ENCODE data around the gene ADAM33. TPM values are rescaled to one million over a fixed set of nuclear protein-coding genes. Genes with fewer than 3 reads are reported as not detected.

ADAM33 gene
- polyA plus RNA-seq, 3 donors, result not detected

DNA sequence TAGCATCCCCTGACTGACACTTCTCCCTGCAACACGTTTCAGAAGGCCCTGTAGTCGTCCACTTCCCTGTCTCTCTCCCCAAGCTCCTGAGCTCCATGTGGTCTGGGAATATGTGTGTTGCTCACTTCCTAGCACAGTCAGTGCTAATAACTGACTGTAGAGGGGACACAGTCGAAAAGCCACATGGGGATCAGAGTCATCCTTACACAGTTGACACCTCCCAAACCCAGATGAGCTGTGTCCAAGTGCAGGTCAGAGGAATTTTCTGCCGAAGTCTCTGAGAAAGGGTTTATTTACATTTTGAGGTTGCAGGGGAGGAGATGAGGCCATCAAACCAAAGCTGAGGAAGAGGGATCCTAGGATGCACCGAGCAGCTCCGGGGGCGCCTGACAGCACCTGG, 3.5 kb upstream of the ADAM33 start:
- intact Hi-C loops (cut with micrococcal nuclease), result no loop called here
- peaks cover 0 to 8% (median 3%) of the 10 kb centered on the region in 7 donors for H3K9me3 Mint-ChIP-seq
- H3K27me3 Mint-ChIP-seq (ENCODE audit: low read depth in 3 of 3), result peaks cover 45 to 61% (median 46%) of the 10 kb centered on the region in 3 donors
- Histone ChIP-seq H3K27me3 (ENCODE audit: control insufficient read depth in 2 of 2, insufficient read depth in 2 of 2, low read length in 2 of 2) (peaks cover 14 to 49% of the 10 kb centered on the region in 2 donors), H3K9me3 (replicated peaks in 1 of 2; ENCODE audit: control insufficient read depth in 1 of 2, insufficient read depth in 1 of 2, low read length in 2 of 2) (no peaks in the 10 kb centered on the region), H3K4me3 (replicated peaks in 1 of 3; ENCODE audit: low read depth in 2 of 3, low read length in 3 of 3) (no peak overlapping the region), H3K27ac (ENCODE audit: low read depth in 1 of 2, low read length in 2 of 2) (no peak overlapping the region), H3K4me1 (ENCODE audit: control insufficient read depth in 1 of 2, insufficient read depth in 2 of 2, low read length in 2 of 2) (peaks cover 7 to 10% of the 10 kb centered on the region in 2 donors), H4K20me1 (ENCODE audit: insufficient read depth, low read length) (no peaks in the 10 kb centered on the region), H3K9ac (ENCODE audit: insufficient read depth, low read length, poor library complexity, severe bottlenecking) (no peak overlapping the region), H3K79me2 (ENCODE audit: insufficient read depth, low read length) (no peaks in the 10 kb centered on the region), H3K36me3 (replicated peaks in 1 of 2; ENCODE audit: control insufficient read depth in 1 of 2, insufficient read depth in 2 of 2, low read length in 2 of 2) (no peaks in the 10 kb centered on the region), H2AFZ (ENCODE audit: insufficient read depth, low read depth, low read length, poor library complexity, severe bottlenecking) (no peak overlapping the region), H3K4me2 (replicated peaks; ENCODE audit: extremely low read depth, low read length, poor library complexity, severe bottlenecking) (no peak overlapping the region)
- no peak for DNase-seq
- no peaks in the 10 kb centered on the region for H3K36me3 Mint-ChIP-seq
- TF ChIP-seq, protein P1, sequence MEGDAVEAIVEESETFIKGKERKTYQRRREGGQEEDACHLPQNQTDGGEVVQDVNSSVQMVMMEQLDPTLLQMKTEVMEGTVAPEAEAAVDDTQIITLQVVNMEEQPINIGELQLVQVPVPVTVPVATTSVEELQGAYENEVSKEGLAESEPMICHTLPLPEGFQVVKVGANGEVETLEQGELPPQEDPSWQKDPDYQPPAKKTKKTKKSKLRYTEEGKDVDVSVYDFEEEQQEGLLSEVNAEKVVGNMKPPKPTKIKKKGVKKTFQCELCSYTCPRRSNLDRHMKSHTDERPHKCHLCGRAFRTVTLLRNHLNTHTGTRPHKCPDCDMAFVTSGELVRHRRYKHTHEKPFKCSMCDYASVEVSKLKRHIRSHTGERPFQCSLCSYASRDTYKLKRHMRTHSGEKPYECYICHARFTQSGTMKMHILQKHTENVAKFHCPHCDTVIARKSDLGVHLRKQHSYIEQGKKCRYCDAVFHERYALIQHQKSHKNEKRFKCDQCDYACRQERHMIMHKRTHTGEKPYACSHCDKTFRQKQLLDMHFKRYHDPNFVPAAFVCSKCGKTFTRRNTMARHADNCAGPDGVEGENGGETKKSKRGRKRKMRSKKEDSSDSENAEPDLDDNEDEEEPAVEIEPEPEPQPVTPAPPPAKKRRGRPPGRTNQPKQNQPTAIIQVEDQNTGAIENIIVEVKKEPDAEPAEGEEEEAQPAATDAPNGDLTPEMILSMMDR (IDR thresholded peaks at IDR 0.05), result no peak
- H3K4me3 Mint-ChIP-seq, result no peak overlapping the region
- 78% methylated on average over 4 of the region's 7 CpGs for WGBS (ENCODE audit: insufficient coverage)
- H3K4me1 Mint-ChIP-seq, result peaks cover 11% of the 10 kb centered on the region
- peak overlapping the region in 1 of 7 donors; percentile 10 for H3K27ac Mint-ChIP-seq

DNA sequence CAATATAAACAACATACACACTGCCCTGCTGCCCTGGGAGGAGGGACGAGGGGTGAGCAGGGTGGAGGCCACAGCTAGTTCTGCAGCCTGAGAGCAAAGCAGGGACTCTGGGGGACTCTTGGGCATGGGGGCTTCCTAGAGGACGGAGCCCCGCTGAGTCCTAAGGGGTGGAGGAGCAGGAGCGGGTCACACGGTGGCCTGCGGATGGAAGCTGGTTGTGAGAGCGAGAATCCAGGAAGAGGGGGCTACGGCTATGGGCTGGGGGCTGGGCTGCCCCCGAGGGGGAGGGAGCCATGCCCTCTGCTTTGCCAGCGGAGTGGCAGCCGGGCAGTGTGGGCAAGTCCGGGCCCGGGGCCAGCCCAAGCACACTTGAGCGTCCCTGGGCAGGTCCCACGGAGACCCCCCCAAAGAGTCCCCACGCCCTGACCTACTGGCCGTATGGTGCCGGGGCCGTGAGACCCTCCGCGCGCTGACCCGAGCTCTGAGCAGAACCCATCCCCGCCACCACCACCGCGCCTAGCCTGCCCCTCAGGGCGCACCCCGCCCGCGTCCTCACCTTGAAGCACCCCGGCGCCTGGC, 369 bp downstream of the ADAM33 start:
- H3K4me1 Mint-ChIP-seq, result peaks cover 13% of the 10 kb centered on the region
- peaks cover 0 to 10% (median 3%) of the 10 kb centered on the region in 7 donors for H3K9me3 Mint-ChIP-seq
- Histone ChIP-seq H3K4me3 (replicated peaks in 1 of 3; ENCODE audit: low read depth in 2 of 3, low read length in 3 of 3) (no peak overlapping the region), H3K36me3 (replicated peaks in 1 of 2; ENCODE audit: control insufficient read depth in 1 of 2, insufficient read depth in 2 of 2, low read length in 2 of 2) (no peaks in the 10 kb centered on the region), H4K20me1 (ENCODE audit: insufficient read depth, low read length) (no peaks in the 10 kb centered on the region), H3K27me3 (ENCODE audit: control insufficient read depth in 2 of 2, insufficient read depth in 2 of 2, low read length in 2 of 2) (peaks cover 14 to 63% of the 10 kb centered on the region in 2 donors), H3K9me3 (replicated peaks in 1 of 2; ENCODE audit: control insufficient read depth in 1 of 2, insufficient read depth in 1 of 2, low read length in 2 of 2) (no peaks in the 10 kb centered on the region), H3K4me2 (replicated peaks; ENCODE audit: extremely low read depth, low read length, poor library complexity, severe bottlenecking) (peak overlapping the region; percentile 42), H3K4me1 (ENCODE audit: control insufficient read depth in 1 of 2, insufficient read depth in 2 of 2, low read length in 2 of 2) (peaks cover 10% of the 10 kb centered on the region in 2 donors), H3K79me2 (ENCODE audit: insufficient read depth, low read length) (no peaks in the 10 kb centered on the region), H2AFZ (ENCODE audit: insufficient read depth, low read depth, low read length, poor library complexity, severe bottlenecking) (no peak overlapping the region), H3K9ac (ENCODE audit: insufficient read depth, low read length, poor library complexity, severe bottlenecking) (no peak overlapping the region), H3K27ac (ENCODE audit: low read depth in 1 of 2, low read length in 2 of 2) (no peak overlapping the region)
- intact Hi-C loops (cut with micrococcal nuclease), result no loop called here
- TF ChIP-seq, protein P1 (IDR thresholded peaks at IDR 0.05), result no peak
- DNase-seq, result no peak
- no peaks in the 10 kb centered on the region for H3K36me3 Mint-ChIP-seq
- H3K4me3 Mint-ChIP-seq, result peak overlapping the region in 1 of 2 donors; percentile 85
- peak overlapping the region in 1 of 7 donors; percentile 75 for H3K27ac Mint-ChIP-seq
- peaks cover 58 to 80% (median 62%) of the 10 kb centered on the region in 3 donors for H3K27me3 Mint-ChIP-seq (ENCODE audit: low read depth in 3 of 3)
- 17% methylated on average over 32 of the region's 32 CpGs for WGBS (ENCODE audit: insufficient coverage)

Data from CD14-positive monocyte (primary cell).